ENCODE data around the gene JPH3. TPM values are rescaled to one million over a fixed set of nuclear protein-coding genes. Genes with fewer than 3 reads are reported as not detected.

The JPH3 gene
- total RNA-seq, 1 experiment from 2014 or later = 1.4 TPM

- Histone ChIP-seq H3K27ac (ENCODE audit: low read depth, low read length, poor library complexity, severe bottlenecking) (no peak overlapping the region), H3K27me3 (replicated peaks; ENCODE audit: insufficient read depth, low read depth, low read length, poor library complexity) (no peaks in the 10 kb centered on the region), H3K4me3 (ENCODE audit: low read depth, low read length, poor library complexity, severe bottlenecking) (no peak overlapping the region), H3K36me3 (ENCODE audit: insufficient read depth, low read length, poor library complexity, severe bottlenecking) (peaks cover 12% of the 10 kb centered on the region), H3K9me3 (ENCODE audit: low read depth, low read length, poor library complexity, severe bottlenecking) (no peaks in the 10 kb centered on the region), H3K4me1 (ENCODE audit: insufficient read depth, low read length, poor library complexity, severe bottlenecking) (peaks cover 9% of the 10 kb centered on the region)
- intact Hi-C loops (cut with micrococcal nuclease; ENCODE audit: unreplicated experiment) = no loop called here
- CTCF ChIA-PET = no interaction called here
- no TSS peak for BruUV-seq (replicated peaks)
- POLR2A ChIA-PET (ENCODE audit: low non-redundant PET) = no interaction called here
- no peak for DNase-seq (ENCODE audit: low spot score)
- TF ChIP-seq EZH2 (IDR thresholded peaks at IDR 0.05; ENCODE audit: borderline replicate concordance, low read depth, low read length, poor library complexity, severe bottlenecking) = no peak
- TF ChIP-seq, protein P1, sequence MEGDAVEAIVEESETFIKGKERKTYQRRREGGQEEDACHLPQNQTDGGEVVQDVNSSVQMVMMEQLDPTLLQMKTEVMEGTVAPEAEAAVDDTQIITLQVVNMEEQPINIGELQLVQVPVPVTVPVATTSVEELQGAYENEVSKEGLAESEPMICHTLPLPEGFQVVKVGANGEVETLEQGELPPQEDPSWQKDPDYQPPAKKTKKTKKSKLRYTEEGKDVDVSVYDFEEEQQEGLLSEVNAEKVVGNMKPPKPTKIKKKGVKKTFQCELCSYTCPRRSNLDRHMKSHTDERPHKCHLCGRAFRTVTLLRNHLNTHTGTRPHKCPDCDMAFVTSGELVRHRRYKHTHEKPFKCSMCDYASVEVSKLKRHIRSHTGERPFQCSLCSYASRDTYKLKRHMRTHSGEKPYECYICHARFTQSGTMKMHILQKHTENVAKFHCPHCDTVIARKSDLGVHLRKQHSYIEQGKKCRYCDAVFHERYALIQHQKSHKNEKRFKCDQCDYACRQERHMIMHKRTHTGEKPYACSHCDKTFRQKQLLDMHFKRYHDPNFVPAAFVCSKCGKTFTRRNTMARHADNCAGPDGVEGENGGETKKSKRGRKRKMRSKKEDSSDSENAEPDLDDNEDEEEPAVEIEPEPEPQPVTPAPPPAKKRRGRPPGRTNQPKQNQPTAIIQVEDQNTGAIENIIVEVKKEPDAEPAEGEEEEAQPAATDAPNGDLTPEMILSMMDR (conservative IDR thresholded peaks at IDR 0.05; ENCODE audit: low read depth, low read length) = no peak
These were observed 118.1 kb downstream of the JPH3 start for GRCh38 chr16:87720446-87720845.

- intact Hi-C loops (cut with micrococcal nuclease; ENCODE audit: unreplicated experiment) = no loop called here
- no peak for DNase-seq (ENCODE audit: low spot score)
- TF ChIP-seq, protein P1 (conservative IDR thresholded peaks at IDR 0.05; ENCODE audit: low read depth, low read length) = no peak
- no peak for TF ChIP-seq EZH2 (IDR thresholded peaks at IDR 0.05; ENCODE audit: borderline replicate concordance, low read depth, low read length, poor library complexity, severe bottlenecking)
- no peak overlapping the region for H3K27ac ChIP-seq (ENCODE audit: low read depth, low read length, poor library complexity, severe bottlenecking)
- H3K4me1 ChIP-seq (ENCODE audit: insufficient read depth, low read length, poor library complexity, severe bottlenecking) = peaks cover 9% of the 10 kb centered on the region
- ChIA-PET POLR2A (ENCODE audit: low non-redundant PET) (no interaction called here), CTCF (no interaction called here)
- peaks cover 12% of the 10 kb centered on the region for H3K36me3 ChIP-seq (ENCODE audit: insufficient read depth, low read length, poor library complexity, severe bottlenecking)
- no peaks in the 10 kb centered on the region for H3K9me3 ChIP-seq (ENCODE audit: low read depth, low read length, poor library complexity, severe bottlenecking)
- H3K27me3 ChIP-seq (replicated peaks; ENCODE audit: insufficient read depth, low read depth, low read length, poor library complexity) = no peaks in the 10 kb centered on the region
- BruUV-seq (replicated peaks) = no TSS peak
- no peak overlapping the region for H3K4me3 ChIP-seq (ENCODE audit: low read depth, low read length, poor library complexity, severe bottlenecking)
These were observed 119.6 kb downstream of the JPH3 start for GRCh38 chr16:87721622-87722585.

- no peaks in the 10 kb centered on the region for H3K27me3 ChIP-seq (replicated peaks; ENCODE audit: insufficient read depth, low read depth, low read length, poor library complexity)
- H3K27ac ChIP-seq (ENCODE audit: low read depth, low read length, poor library complexity, severe bottlenecking) = no peak overlapping the region
- TF ChIP-seq, protein P1 (conservative IDR thresholded peaks at IDR 0.05; ENCODE audit: low read depth, low read length) = no peak
- no peak for TF ChIP-seq EZH2 (IDR thresholded peaks at IDR 0.05; ENCODE audit: borderline replicate concordance, low read depth, low read length, poor library complexity, severe bottlenecking)
These were observed 120.4 kb downstream of the JPH3 start for GRCh38 chr16:87722590-87723225.

More at GRCh38 chr16:87722590-87723225, 120.4 kb downstream of the JPH3 start:
- Histone ChIP-seq H3K4me3 (ENCODE audit: low read depth, low read length, poor library complexity, severe bottlenecking) (no peak overlapping the region), H3K4me1 (ENCODE audit: insufficient read depth, low read length, poor library complexity, severe bottlenecking) (peaks cover 9% of the 10 kb centered on the region), H3K9me3 (ENCODE audit: low read depth, low read length, poor library complexity, severe bottlenecking) (no peaks in the 10 kb centered on the region), H3K36me3 (ENCODE audit: insufficient read depth, low read length, poor library complexity, severe bottlenecking) (peaks cover 15% of the 10 kb centered on the region)
- ChIA-PET CTCF (no interaction called here), POLR2A (ENCODE audit: low non-redundant PET) (interaction anchor here (0.5 kb wide), 1 partner anchor 147 kb away, joined by 8 read pairs; no protein-coding TSS in a partner anchor)
- intact Hi-C loops (cut with micrococcal nuclease; ENCODE audit: unreplicated experiment) = no loop called here
- no TSS peak for BruUV-seq (replicated peaks)
- no peak for DNase-seq (ENCODE audit: low spot score)

All from A673 (cell line).